KMS-11 (cell line): ENCODE measurements around the gene COA7.

Experiments used
- H2AFZ ChIP-seq: fragments of 200-600 bp; sonication (generic); 2 replicates; pipeline ENCODE4 v1.6.1; 2016; ENCODE audit warnings: antibody characterized with exemption, mixed run types, low read depth
- H3K27ac ChIP-seq: fragments of 200-600 bp; sonication (generic); 2 replicates; pipeline ENCODE4 v1.6.1; 2016; ENCODE audit warnings: mild to moderate bottlenecking, mixed run types
- H3K27me3 ChIP-seq: fragments of 200-600 bp; sonication (generic); 2 replicates; pipeline ENCODE4 v1.6.1; 2017; ENCODE audit warnings: mild to moderate bottlenecking, low read depth, mixed run types, moderate library complexity; ENCODE audit not compliant: insufficient read depth
- H3K36me3 ChIP-seq: fragments of 200-600 bp; sonication (generic); 2 replicates; pipeline ENCODE4 v1.6.1; 2017; ENCODE audit warnings: mild to moderate bottlenecking, mixed run types; ENCODE audit not compliant: insufficient read depth
- H3K4me1 ChIP-seq: fragments of 200-600 bp; sonication (generic); 2 replicates; pipeline ENCODE4 v1.6.1; 2016; ENCODE audit warnings: mild to moderate bottlenecking, low read depth, mixed run types; ENCODE audit not compliant: poor library complexity, severe bottlenecking
- H3K4me2 ChIP-seq: fragments of 200-600 bp; sonication (generic); 2 replicates; pipeline ENCODE4 v1.7.0; 2016; ENCODE audit warnings: mild to moderate bottlenecking, mixed run types
- H3K4me3 ChIP-seq: fragments of 200-600 bp; sonication (generic); IDR thresholded peaks from 2 replicates; pipeline ENCODE4 v1.6.1; 2017; ENCODE audit warnings: low read depth, low read length, mixed read lengths; ENCODE audit not compliant: insufficient read depth
- H3K79me2 ChIP-seq: fragments of 200-600 bp; sonication (generic); 2 replicates; pipeline ENCODE4 v1.6.1; 2016; ENCODE audit warnings: low read depth, mixed run types; ENCODE audit not compliant: insufficient read depth
- H3K9ac ChIP-seq: fragments of 200-600 bp; sonication (generic); 2 replicates; pipeline ENCODE4 v1.6.1; 2016; ENCODE audit warnings: mild to moderate bottlenecking, mixed run types
- H4K20me1 ChIP-seq: fragments of 200-600 bp; sonication (generic); 2 replicates; pipeline ENCODE4 v1.6.1; 2016; ENCODE audit warnings: mild to moderate bottlenecking, mixed run types; ENCODE audit not compliant: insufficient read depth
- CTCF ChIP-seq: fragments of 200-600 bp; sonication (generic); conservative IDR thresholded peaks from 2 replicates; pipeline ENCODE4 v1.6.1; 2017; ENCODE audit warnings: low read depth, mild to moderate bottlenecking, antibody characterized with exemption, low read length, moderate library complexity, mixed read lengths

The COA7 gene

DNA sequence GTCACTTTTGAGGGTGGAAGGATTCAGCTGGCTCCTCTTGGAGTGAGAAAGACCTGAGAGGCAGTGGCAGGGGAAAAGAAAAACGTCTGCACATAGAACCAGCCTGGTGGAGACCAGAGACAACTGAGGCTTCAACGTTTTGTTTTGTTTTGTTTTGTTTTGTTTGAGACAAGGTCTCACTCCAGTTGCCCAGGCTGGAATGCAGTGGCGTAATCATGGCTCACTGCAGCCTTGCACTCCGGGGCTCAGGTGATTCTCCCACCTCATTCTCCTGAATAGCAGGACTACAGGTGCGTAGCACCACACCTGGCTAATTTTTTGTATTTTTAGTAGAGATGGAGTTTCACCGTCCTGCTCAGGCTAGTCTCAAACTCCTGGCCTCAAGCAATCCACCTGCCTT is 52.9 kb downstream of the COA7 start:
- H2AFZ ChIP-seq: no peak overlapping the region
- no peaks in the 10 kb centered on the region for H3K79me2 ChIP-seq
- no peak overlapping the region for H3K27ac ChIP-seq
- no peak for TF ChIP-seq CTCF
- no peaks in the 10 kb centered on the region for H3K27me3 ChIP-seq
- no peaks in the 10 kb centered on the region for H4K20me1 ChIP-seq
- H3K4me2 ChIP-seq: no peak overlapping the region
- H3K4me3 ChIP-seq: no peak overlapping the region
- no peaks in the 10 kb centered on the region for H3K36me3 ChIP-seq
- H3K4me1 ChIP-seq: no peaks in the 10 kb centered on the region
- no peak overlapping the region for H3K9ac ChIP-seq

DNA sequence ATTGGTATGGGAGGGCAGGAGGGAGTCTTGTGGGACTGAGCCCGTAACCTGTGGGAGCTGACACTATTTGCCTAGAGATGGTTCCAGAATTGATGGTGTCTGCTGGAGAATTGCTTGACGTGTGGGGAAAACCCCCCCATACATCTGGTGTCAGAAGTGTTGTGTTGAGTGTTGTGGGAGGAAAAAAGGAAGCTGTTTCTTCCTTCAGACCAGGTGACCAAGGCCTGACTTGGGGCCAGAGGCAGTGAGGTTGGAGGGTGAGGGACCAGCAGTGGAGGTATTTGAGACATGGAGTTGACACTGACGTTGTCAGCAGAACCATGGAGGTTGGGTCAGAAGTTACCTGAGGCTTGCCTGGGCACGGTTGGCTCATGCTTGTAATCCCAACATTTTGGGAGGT is 56.8 kb downstream of the COA7 start:
- H3K4me2 ChIP-seq: no peak overlapping the region
- H3K4me3 ChIP-seq: no peak overlapping the region
- H3K79me2 ChIP-seq: no peaks in the 10 kb centered on the region
- no peak overlapping the region for H3K27ac ChIP-seq
- H3K36me3 ChIP-seq: no peaks in the 10 kb centered on the region
- H2AFZ ChIP-seq: no peak overlapping the region
- H4K20me1 ChIP-seq: no peaks in the 10 kb centered on the region
- no peaks in the 10 kb centered on the region for H3K27me3 ChIP-seq
- peaks cover 21% of the 10 kb centered on the region for H3K4me1 ChIP-seq
- no peak for TF ChIP-seq CTCF
- no peak overlapping the region for H3K9ac ChIP-seq

- Histone ChIP-seq H3K36me3 (no peaks in the 10 kb centered on the region), H3K4me2 (no peak overlapping the region), H3K79me2 (no peaks in the 10 kb centered on the region), H3K4me3 (no peak overlapping the region), H3K4me1 (peaks cover 25% of the 10 kb centered on the region), H2AFZ (no peak overlapping the region), H4K20me1 (no peaks in the 10 kb centered on the region), H3K9ac (no peak overlapping the region), H3K27me3 (no peaks in the 10 kb centered on the region), H3K27ac (no peak overlapping the region)
- TF ChIP-seq CTCF: no peak
Observed at GRCh38 chr1:52640697-52641096, 57.5 kb downstream of the COA7 start.

- Histone ChIP-seq H3K27ac (peak overlapping the region; percentile 42; the same call in 1 of the 2 replicates), H2AFZ (peak overlapping the region; percentile 87), H3K36me3 (no peaks in the 10 kb centered on the region), H3K4me3 (no peak overlapping the region), H3K27me3 (no peaks in the 10 kb centered on the region), H3K79me2 (no peaks in the 10 kb centered on the region), H3K9ac (no peak overlapping the region), H3K4me1 (peaks cover 33% of the 10 kb centered on the region), H3K4me2 (peak overlapping the region; percentile 80; the same call in 1 of the 2 replicates), H4K20me1 (no peaks in the 10 kb centered on the region)
- TF ChIP-seq CTCF: no peak
Observed at GRCh38 chr1:52637946-52638345, 60.2 kb downstream of the COA7 start.
